Measurements from ENCODE around the gene MED16.

The MED16 gene

DNA sequence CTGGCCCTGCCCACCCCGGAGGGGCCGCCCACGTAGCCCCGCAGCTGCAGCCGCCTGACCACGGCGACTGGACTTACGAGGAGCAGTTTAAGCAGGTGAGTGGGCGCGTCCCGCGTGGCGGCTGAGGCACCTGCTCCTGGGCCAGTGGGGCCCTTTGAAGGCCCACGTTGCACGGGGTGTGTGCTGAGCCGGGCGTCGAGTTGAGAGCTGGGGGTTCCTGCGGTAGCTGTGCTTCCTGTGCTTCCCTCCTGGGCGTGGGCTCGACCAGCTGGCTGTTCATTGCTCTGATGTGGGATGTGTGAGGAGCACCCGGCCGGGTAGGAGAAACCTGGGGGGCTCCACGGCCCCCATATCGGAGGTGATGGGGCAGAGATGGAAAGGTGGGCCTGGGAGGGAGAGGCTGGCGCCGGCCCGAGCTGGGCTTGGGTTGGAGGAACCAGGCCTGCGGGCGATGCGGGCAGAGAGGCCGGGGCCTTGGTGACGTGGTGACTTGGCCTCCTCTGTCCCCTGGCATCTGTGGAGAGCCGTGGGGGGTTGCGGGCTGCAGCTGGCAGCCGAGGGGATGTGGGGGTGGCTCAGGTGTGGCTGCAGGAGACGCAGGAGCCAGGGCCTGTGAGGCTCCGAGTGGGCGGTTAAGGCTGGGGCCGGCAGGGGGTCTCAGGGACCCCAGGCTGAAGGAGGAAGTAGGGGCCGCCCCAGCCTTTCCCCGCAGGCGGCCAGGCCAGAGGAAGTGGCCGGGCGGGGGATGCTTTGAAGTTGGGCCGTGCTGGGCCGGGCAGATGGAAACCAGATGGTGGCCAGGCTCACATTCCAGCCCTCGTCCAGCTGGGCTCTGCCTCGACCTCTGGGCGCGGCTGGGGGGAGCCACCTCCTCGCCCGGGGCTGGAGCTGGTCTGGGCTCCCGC, 39.9 kb upstream of the MED16 start:
- no peak overlapping the region for H3K4me3 ChIP-seq (ENCODE audit: low read length)
- DNase-seq (ENCODE audit: low read depth): peak; percentile 48
- no peak for TF ChIP-seq CTCF (IDR thresholded peaks at IDR 0.05; ENCODE audit: insufficient read depth, low read depth, low read length, missing control alignments)

DNA sequence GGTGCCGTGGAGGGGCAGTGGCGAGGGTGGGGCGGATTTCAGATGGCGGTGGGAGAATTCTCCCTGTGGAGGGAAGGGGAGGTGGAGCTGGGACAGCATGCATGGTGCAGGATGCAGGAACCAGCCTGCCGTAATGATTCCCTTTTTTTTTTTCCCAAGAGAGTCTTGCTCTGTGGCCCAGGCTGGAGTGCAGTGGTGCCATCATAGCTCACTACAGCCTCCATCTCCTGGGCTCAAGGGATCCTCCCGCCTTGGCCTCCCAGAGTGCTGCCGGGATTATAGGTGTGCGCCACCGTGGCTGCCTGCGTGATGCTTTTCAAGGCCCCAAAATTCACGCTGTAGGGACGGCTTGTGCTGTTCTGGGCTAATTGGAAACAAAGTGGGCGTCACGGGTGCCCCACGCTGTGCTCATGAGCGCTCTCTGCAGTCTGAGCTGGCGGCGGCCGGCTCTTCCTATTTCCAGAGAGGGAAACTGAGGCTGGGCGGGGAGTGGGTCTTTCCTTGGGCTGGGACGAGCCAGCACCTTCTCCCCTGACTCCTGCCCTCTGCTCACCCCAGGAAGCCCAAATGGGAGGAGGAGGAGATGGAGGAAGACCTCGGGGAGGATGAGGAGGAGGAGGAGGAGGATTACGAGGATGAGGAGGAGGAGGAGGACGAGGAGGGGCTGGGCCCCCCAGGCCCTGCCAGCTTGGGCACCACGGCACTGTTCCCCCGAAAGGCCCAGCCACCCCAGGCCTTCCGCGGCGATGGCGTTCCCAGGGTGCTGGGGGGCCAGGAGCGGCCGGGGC, 39.1 kb upstream of the MED16 start:
- TF ChIP-seq CTCF (IDR thresholded peaks at IDR 0.05; ENCODE audit: insufficient read depth, low read depth, low read length, missing control alignments): no peak
- DNase-seq (ENCODE audit: low read depth): no peak
- no peak overlapping the region for H3K4me3 ChIP-seq (ENCODE audit: low read length)

GRCh38 chr19:929891-930258, 36.9 kb upstream of the MED16 start:
- DNase-seq (ENCODE audit: low read depth): no peak
- TF ChIP-seq CTCF (IDR thresholded peaks at IDR 0.05; ENCODE audit: insufficient read depth, low read depth, low read length, missing control alignments): no peak
- H3K4me3 ChIP-seq (ENCODE audit: low read length): no peak overlapping the region

DNA sequence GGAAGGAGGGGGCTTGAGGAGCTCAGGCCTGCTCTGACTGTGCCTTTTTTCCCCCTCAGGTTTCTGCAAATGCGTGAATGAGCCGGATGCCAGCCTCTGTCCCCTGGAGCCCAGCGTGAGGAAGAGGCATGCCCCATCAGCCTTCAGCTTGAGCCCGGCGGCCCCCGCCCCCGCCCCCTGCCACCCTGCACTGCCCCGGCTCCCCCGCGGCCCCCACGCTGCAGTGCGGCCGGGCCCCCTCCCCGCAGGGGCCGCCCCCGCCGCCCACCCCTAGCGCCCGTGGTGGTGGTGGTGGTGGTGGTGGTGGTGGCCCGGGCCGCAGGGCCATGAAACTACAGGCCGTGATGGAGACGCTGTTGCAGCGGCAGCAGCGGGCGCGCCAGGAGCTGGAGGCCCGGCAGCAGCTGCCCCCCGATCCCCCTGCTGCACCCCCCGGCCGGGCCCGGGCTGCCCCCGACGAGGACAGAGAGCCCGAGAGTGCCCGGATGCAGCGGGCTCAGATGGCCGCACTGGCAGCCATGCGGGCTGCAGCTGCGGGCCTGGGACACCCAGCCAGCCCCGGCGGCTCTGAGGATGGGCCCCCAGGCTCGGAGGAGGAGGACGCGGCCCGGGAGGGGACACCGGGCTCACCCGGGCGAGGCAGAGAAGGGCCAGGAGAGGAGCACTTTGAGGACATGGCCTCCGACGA, 36.4 kb upstream of the MED16 start:
- DNase-seq (ENCODE audit: low read depth): no peak
- no peak overlapping the region for H3K4me3 ChIP-seq (ENCODE audit: low read length)
- no peak for TF ChIP-seq CTCF (IDR thresholded peaks at IDR 0.05; ENCODE audit: insufficient read depth, low read depth, low read length, missing control alignments)

- no peak overlapping the region for H3K4me3 ChIP-seq (ENCODE audit: low read length)
- DNase-seq (ENCODE audit: low read depth): no peak
- no peak for TF ChIP-seq CTCF (IDR thresholded peaks at IDR 0.05; ENCODE audit: insufficient read depth, low read depth, low read length, missing control alignments)
Observed at GRCh38 chr19:928471-929202, 35.6 kb upstream of the MED16 start.

GRCh38 chr19:927780-928401, 34.9 kb upstream of the MED16 start:
- H3K4me3 ChIP-seq (ENCODE audit: low read length): no peak overlapping the region
- no peak for DNase-seq (ENCODE audit: low read depth)
- no peak for TF ChIP-seq CTCF (IDR thresholded peaks at IDR 0.05; ENCODE audit: insufficient read depth, low read depth, low read length, missing control alignments)

All from epithelial cell of esophagus (primary cell).